Measurements from ENCODE around the gene SIDT2. TPM values are rescaled to one million over a fixed set of nuclear protein-coding genes. Genes with fewer than 3 reads are reported as not detected.

Gene SIDT2
- total and polyA plus RNA-seq, 2 experiments from 2014 or later, result 16.1 to 32.9 TPM

GRCh38 chr11:117193130-117194020 is 14.8 kb downstream of the SIDT2 start:
- Histone ChIP-seq H3K27me3 (no peaks in the 10 kb centered on the region), H3K36me3 (peaks cover 8% of the 10 kb centered on the region), H3K4me3 (no peak overlapping the region), H3K27ac (no peak overlapping the region), H3K4me1 (ENCODE audit: low read depth) (peaks cover 6% of the 10 kb centered on the region), H3K9me3 (ENCODE audit: low read depth) (no peaks in the 10 kb centered on the region)
- no peak for TF ChIP-seq CTCF (IDR thresholded peaks at IDR 0.05; ENCODE audit: low read depth, low read length)
- no peak for DNase-seq (ENCODE audit: low read depth in 1 of 2, low spot score in 1 of 2)

GRCh38 chr11:117194267-117194666 is 15.7 kb downstream of the SIDT2 start:
- Histone ChIP-seq H3K36me3 (peaks cover 8% of the 10 kb centered on the region), H3K27ac (no peak overlapping the region), H3K27me3 (no peaks in the 10 kb centered on the region), H3K9me3 (ENCODE audit: low read depth) (no peaks in the 10 kb centered on the region), H3K4me3 (no peak overlapping the region), H3K4me1 (ENCODE audit: low read depth) (peaks cover 11% of the 10 kb centered on the region)
- DNase-seq (ENCODE audit: low read depth in 1 of 2, low spot score in 1 of 2), result no peak
- TF ChIP-seq CTCF (IDR thresholded peaks at IDR 0.05; ENCODE audit: low read depth, low read length), result no peak

GRCh38 chr11:117195258-117195657 is 16.7 kb downstream of the SIDT2 start:
- Histone ChIP-seq H3K36me3 (peaks cover 3% of the 10 kb centered on the region), H3K9me3 (ENCODE audit: low read depth) (no peaks in the 10 kb centered on the region), H3K27me3 (no peaks in the 10 kb centered on the region), H3K4me1 (ENCODE audit: low read depth) (peaks cover 19% of the 10 kb centered on the region), H3K27ac (no peak overlapping the region), H3K4me3 (no peak overlapping the region)
- DNase-seq (ENCODE audit: low read depth in 1 of 2, low spot score in 1 of 2), result no peak
- TF ChIP-seq CTCF (IDR thresholded peaks at IDR 0.05; ENCODE audit: low read depth, low read length), result no peak

GRCh38 chr11:117195761-117196160 is 17.2 kb downstream of the SIDT2 start:
- H3K27me3 ChIP-seq, result no peaks in the 10 kb centered on the region
- no peaks in the 10 kb centered on the region for H3K9me3 ChIP-seq (ENCODE audit: low read depth)
- TF ChIP-seq CTCF (IDR thresholded peaks at IDR 0.05; ENCODE audit: low read depth, low read length), result no peak
- no peak overlapping the region for H3K4me3 ChIP-seq
- peaks cover 3% of the 10 kb centered on the region for H3K36me3 ChIP-seq
- no peak for DNase-seq (ENCODE audit: low read depth in 1 of 2, low spot score in 1 of 2)
- H3K27ac ChIP-seq, result no peak overlapping the region
- H3K4me1 ChIP-seq (ENCODE audit: low read depth), result peaks cover 24% of the 10 kb centered on the region

GRCh38 chr11:117197006-117197405 is 18.5 kb downstream of the SIDT2 start:
- no peak overlapping the region for H3K27ac ChIP-seq
- DNase-seq (ENCODE audit: low read depth in 1 of 2, low spot score in 1 of 2), result no peak
- no peaks in the 10 kb centered on the region for H3K9me3 ChIP-seq (ENCODE audit: low read depth)
- peaks cover 25% of the 10 kb centered on the region for H3K4me1 ChIP-seq (ENCODE audit: low read depth)
- peaks cover 3% of the 10 kb centered on the region for H3K36me3 ChIP-seq
- no peak for TF ChIP-seq CTCF (IDR thresholded peaks at IDR 0.05; ENCODE audit: low read depth, low read length)
- no peak overlapping the region for H3K4me3 ChIP-seq
- no peaks in the 10 kb centered on the region for H3K27me3 ChIP-seq
